Measurements from ENCODE around the gene MYORG.

DNA sequence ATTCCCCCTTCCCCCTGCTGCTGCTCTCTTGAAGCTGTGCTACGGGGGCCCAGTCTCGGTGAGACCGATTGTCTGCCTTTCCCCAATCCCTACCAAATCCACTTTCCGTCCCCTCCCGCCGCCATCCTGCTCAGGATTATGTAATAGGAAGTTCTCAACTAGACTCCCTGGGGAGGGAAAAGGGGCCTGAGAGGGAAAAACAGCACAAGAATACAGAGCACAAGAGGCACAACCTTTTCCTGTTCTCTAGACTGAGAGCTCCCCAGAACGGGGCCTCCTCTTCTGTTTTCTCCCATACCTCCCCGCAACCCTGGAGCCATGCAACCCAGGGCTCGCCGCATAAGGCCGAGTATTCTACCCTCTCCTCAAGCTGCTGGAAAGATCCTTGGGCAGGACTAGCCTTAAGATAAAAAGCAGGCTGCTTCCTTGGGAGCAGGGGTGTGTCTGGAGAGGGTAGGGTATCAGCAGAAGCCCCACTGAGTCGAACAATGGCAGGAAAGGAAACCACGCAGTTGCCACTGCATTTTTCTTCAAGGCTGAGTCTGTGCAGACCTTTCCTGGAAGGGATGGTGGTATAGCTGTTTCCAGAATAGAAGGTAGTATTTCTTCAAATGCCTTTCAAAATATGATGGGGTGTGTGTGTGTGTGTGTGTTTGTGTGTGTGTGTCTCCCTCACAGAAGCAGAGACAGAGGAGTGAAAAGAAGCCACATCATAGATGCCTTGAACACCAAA is 12.9 kb downstream of the MYORG start:
- TF ChIP-seq, protein P1, sequence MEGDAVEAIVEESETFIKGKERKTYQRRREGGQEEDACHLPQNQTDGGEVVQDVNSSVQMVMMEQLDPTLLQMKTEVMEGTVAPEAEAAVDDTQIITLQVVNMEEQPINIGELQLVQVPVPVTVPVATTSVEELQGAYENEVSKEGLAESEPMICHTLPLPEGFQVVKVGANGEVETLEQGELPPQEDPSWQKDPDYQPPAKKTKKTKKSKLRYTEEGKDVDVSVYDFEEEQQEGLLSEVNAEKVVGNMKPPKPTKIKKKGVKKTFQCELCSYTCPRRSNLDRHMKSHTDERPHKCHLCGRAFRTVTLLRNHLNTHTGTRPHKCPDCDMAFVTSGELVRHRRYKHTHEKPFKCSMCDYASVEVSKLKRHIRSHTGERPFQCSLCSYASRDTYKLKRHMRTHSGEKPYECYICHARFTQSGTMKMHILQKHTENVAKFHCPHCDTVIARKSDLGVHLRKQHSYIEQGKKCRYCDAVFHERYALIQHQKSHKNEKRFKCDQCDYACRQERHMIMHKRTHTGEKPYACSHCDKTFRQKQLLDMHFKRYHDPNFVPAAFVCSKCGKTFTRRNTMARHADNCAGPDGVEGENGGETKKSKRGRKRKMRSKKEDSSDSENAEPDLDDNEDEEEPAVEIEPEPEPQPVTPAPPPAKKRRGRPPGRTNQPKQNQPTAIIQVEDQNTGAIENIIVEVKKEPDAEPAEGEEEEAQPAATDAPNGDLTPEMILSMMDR (IDR thresholded peaks at IDR 0.05), result no peak
- TF ChIP-seq POLR2AphosphoS5 (IDR thresholded peaks at IDR 0.05), result no peak
- no peak for TF ChIP-seq POLR2A (IDR thresholded peaks at IDR 0.05)

Measured in prostate gland (tissue), 2 donors.